Peyer's patch (tissue), 4 donors: ENCODE results near the gene SMOC1. TPM values are rescaled to one million over a fixed set of nuclear protein-coding genes. Genes with fewer than 3 reads are reported as not detected.

ENCODE experiments used
- DNase-seq, 3 donors: peaks; one replicate each; pipeline ENCODE4 v3.0.0-alpha.2; 2017 to 2019
- H3K27ac ChIP-seq, 4 donors: fragments of 200-600 bp; sonication (generic); one replicate each; pipeline ENCODE4 v1.5.1; 2016 to 2019
- H3K27me3 ChIP-seq, 2 donors: fragments of 200-600 bp; sonication (generic); one replicate each; pipeline ENCODE4 v1.5.1; 2019
- H3K36me3 ChIP-seq, 3 donors: fragments of 200-600 bp; sonication (generic); one replicate each; pipeline ENCODE4 v1.5.1; 2016 to 2019
- H3K4me1 ChIP-seq, 4 donors: fragments of 200-600 bp; sonication (generic); one replicate each; pipeline ENCODE4 v1.5.1; 2016 to 2019
- H3K4me3 ChIP-seq, 4 donors: fragments of 200-600 bp; sonication (generic); 1 replicate in 3 of 4; 2 replicates in 1 of 4; pipeline ENCODE4 v1.5.1; 2016 to 2019; ENCODE audit warnings: mild to moderate bottlenecking in 1 of 4
- H3K9me3 ChIP-seq, 4 donors: fragments of 200-600 bp; sonication (generic); one replicate each; pipeline ENCODE4 v1.5.1; 2016 to 2019; ENCODE audit warnings: mild to moderate bottlenecking in 1 of 4
- POLR2A ChIP-seq, 2 donors: fragments of 450-650 bp; IDR thresholded peaks; one replicate each; pipeline ENCODE4 v1.5.1; 2017; ENCODE audit warnings: antibody characterized with exemption in 2 of 2, mild to moderate bottlenecking in 2 of 2, moderate library complexity in 2 of 2
- total RNA-seq, 4 donors: library from RNA; depleted of rRNA; stranded (reverse); fragments of >200 nt; gene quantifications; one replicate each; pipeline ENCODE4 v1.1.0, GENCODE V29; 2016
- TF ChIP-seq, protein P1 (sequence below), 6 experiments: fragments of 450-650 bp in 4 of 6; fragments of 200-600 bp in 2 of 6; sonication (generic) in 1 of 6; IDR thresholded peaks; one replicate each; pipeline ENCODE4 v1.5.1; 2017 to 2019; ENCODE audit warnings: antibody characterized with exemption in 6 of 6, mild to moderate bottlenecking in 3 of 6, moderate library complexity in 1 of 6

SMOC1 gene
- total RNA-seq, 4 donors from 2014 or later = 0.35 to 0.54 (median 0.38) TPM; not detected in 1

GRCh38 chr14:70045844-70046535, 166.8 kb downstream of the SMOC1 start:
- Histone ChIP-seq H3K27me3 (no peaks in the 10 kb centered on the region), H3K27ac (no peak overlapping the region), H3K4me3 (no peak overlapping the region), H3K9me3 (no peaks in the 10 kb centered on the region), H3K36me3 (no peaks in the 10 kb centered on the region), H3K4me1 (no peaks in the 10 kb centered on the region)
- TF ChIP-seq, protein P1, sequence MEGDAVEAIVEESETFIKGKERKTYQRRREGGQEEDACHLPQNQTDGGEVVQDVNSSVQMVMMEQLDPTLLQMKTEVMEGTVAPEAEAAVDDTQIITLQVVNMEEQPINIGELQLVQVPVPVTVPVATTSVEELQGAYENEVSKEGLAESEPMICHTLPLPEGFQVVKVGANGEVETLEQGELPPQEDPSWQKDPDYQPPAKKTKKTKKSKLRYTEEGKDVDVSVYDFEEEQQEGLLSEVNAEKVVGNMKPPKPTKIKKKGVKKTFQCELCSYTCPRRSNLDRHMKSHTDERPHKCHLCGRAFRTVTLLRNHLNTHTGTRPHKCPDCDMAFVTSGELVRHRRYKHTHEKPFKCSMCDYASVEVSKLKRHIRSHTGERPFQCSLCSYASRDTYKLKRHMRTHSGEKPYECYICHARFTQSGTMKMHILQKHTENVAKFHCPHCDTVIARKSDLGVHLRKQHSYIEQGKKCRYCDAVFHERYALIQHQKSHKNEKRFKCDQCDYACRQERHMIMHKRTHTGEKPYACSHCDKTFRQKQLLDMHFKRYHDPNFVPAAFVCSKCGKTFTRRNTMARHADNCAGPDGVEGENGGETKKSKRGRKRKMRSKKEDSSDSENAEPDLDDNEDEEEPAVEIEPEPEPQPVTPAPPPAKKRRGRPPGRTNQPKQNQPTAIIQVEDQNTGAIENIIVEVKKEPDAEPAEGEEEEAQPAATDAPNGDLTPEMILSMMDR (IDR thresholded peaks at IDR 0.05) = peak in 4 of 6 experiments; percentile 45 to 83 (median 76)
- no peak for TF ChIP-seq POLR2A (IDR thresholded peaks at IDR 0.05)
- DNase-seq = peak in 2 of 3 donors; percentile 80

DNA sequence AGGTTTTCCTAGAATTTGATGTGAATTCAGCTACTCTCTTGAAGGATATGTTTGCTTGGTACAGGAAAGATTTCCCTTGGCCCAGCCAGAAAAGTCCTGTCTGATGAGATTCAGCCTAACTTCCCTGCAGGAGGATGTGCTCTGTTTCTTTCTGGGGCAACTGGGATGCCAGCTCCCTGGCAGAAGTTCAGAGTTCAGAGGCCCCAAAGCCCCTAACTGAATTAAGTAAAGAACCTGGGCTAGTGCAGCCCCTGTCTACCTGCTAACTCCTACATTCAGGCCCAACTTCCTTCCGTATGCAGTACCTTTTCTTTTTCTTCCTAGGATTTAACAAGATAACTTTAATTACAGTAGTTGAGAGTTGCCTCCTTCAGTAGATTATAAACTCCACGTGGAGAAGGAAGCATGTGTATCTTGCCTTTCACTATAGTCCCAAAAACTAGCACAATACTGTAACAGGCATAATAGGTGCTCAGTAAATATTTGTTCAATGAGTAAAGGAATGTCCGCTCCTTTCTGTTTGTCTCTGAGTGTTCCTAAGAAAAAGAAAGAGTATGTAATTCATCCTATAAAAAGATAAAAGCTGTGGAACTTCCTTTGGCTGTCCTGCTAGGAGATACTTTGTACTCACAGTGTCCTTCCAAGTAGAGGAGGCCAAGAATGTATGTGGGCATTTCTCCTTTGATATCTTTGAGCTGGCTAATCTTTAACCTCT, 168.5 kb downstream of the SMOC1 start:
- Histone ChIP-seq H3K36me3 (no peaks in the 10 kb centered on the region), H3K27ac (no peak overlapping the region), H3K9me3 (no peaks in the 10 kb centered on the region), H3K4me3 (no peak overlapping the region), H3K4me1 (no peaks in the 10 kb centered on the region), H3K27me3 (no peaks in the 10 kb centered on the region)
- DNase-seq = no peak
- TF ChIP-seq, protein P1 (IDR thresholded peaks at IDR 0.05) = no peak
- TF ChIP-seq POLR2A (IDR thresholded peaks at IDR 0.05) = no peak

DNA sequence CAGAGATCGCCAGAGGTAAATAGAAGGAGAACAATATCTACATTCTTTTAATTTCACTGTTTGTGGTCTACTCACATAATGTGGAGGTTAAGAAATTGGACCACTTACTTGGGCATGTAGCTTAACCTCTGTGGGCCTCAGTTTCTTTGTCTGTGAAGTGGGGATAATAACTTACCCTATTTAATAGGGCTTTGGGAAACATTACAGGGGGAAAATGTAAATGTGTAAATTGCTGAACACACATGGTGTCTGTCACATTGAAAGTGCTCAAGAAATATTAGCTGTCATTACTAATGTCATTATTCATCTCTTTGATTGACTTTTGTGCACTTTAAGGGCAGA, 169.1 kb downstream of the SMOC1 start:
- Histone ChIP-seq H3K4me1 (no peaks in the 10 kb centered on the region), H3K9me3 (no peaks in the 10 kb centered on the region), H3K27me3 (no peaks in the 10 kb centered on the region), H3K36me3 (no peaks in the 10 kb centered on the region), H3K27ac (no peak overlapping the region), H3K4me3 (no peak overlapping the region)
- DNase-seq = no peak
- TF ChIP-seq POLR2A (IDR thresholded peaks at IDR 0.05) = no peak
- TF ChIP-seq, protein P1 (IDR thresholded peaks at IDR 0.05) = no peak

- Histone ChIP-seq H3K4me3 (no peak overlapping the region), H3K36me3 (no peaks in the 10 kb centered on the region), H3K27me3 (no peaks in the 10 kb centered on the region), H3K4me1 (no peaks in the 10 kb centered on the region), H3K9me3 (no peaks in the 10 kb centered on the region), H3K27ac (no peak overlapping the region)
- DNase-seq = no peak
- TF ChIP-seq POLR2A (IDR thresholded peaks at IDR 0.05) = no peak
- TF ChIP-seq, protein P1 (IDR thresholded peaks at IDR 0.05) = no peak
These were observed 170.4 kb downstream of the SMOC1 start for GRCh38 chr14:70049605-70050004.

DNA sequence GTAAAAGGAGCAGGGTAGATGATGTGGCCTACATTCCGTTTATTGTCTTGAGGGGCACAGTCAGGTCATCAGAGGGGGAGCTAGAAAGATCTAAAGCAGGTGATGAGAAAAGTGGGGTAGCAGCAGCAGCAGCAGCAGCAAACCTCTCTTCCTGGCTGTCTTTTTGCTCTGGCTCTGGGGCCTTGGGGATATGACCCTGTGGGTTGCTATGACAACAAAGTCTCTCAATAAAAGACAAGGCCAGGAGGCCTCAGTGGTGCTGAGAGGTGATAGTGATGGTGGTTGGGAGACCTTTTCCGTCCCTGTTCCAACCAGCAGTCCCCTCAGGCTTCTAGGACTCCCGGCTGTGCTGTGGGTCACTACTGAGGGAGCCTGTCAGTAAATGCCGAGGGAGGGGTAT, 170.9 kb downstream of the SMOC1 start:
- DNase-seq = no peak
- TF ChIP-seq POLR2A (IDR thresholded peaks at IDR 0.05) = no peak
- TF ChIP-seq, protein P1 (IDR thresholded peaks at IDR 0.05) = no peak
- no peaks in the 10 kb centered on the region for H3K27me3 ChIP-seq
- no peak overlapping the region for H3K27ac ChIP-seq
- no peaks in the 10 kb centered on the region for H3K9me3 ChIP-seq
- H3K4me3 ChIP-seq = no peak overlapping the region
- H3K4me1 ChIP-seq = no peaks in the 10 kb centered on the region
- H3K36me3 ChIP-seq = no peaks in the 10 kb centered on the region
